PC-3 (cell line): ENCODE data around the gene SLC25A12. TPM values are rescaled to one million over a fixed set of nuclear protein-coding genes. Genes with fewer than 3 reads are reported as not detected.

ENCODE experiments used
- ATAC-seq: fragments of 200-7000 bp; cut with Tn5 transposase; 2 replicates; pipeline ENCODE4 v1.9.1; 2020; ENCODE audit warnings: mild to moderate bottlenecking, moderate library complexity
- BruUV-seq: library from RNA; stranded (reverse); fragments of 400-500 nt; replicated peaks from 2 replicates; lab custom pipeline; 2021; lab: Mats Ljungman, UMichigan
- CTCF ChIA-PET: fragments of 300-600 bp; sonication (Branson Sonifier 250); formaldehyde crosslinking; loops from one replicate; lab custom pipeline; 2022; ENCODE audit warnings: antibody characterized with exemption; lab: Charles Lee
- POLR2A ChIA-PET: fragments of 300-600 bp; sonication (Branson Sonifier 250); formaldehyde crosslinking; loops from one replicate; lab custom pipeline; 2022; ENCODE audit warnings: antibody characterized with exemption; ENCODE audit not compliant: unreplicated experiment; lab: Charles Lee
- DNase-seq: peaks from one replicate; pipeline ENCODE4 v3.0.0-alpha.2; 2015
- H2AFZ ChIP-seq: fragments of 300-600 bp; sonication (generic); 2 replicates; pipeline ENCODE4 v1.6.0; 2016; ENCODE audit warnings: antibody characterized with exemption, low read length
- H3F3A ChIP-seq: fragments of 300-600 bp; sonication (generic); one replicate; pipeline ENCODE4 v1.6.0; 2017; ENCODE audit warnings: antibody characterized with exemption, low read length, control low read depth, mild to moderate bottlenecking; ENCODE audit not compliant: unreplicated experiment
- H3K27ac ChIP-seq: fragments of 300-600 bp; sonication (generic); 2 replicates; pipeline ENCODE4 v1.5.1; 2016; ENCODE audit warnings: mild to moderate bottlenecking, low read length
- H3K27me3 ChIP-seq: fragments of 300-600 bp; sonication (generic); 2 replicates; pipeline ENCODE4 v1.6.1; 2016; ENCODE audit warnings: low read length, mixed read lengths
- H3K36me3 ChIP-seq: fragments of 300-600 bp; sonication (generic); 2 replicates; pipeline ENCODE4 v1.6.1; 2016; ENCODE audit warnings: low read depth, mixed run types, low read length, mixed read lengths
- H3K4me1 ChIP-seq: fragments of 300-600 bp; sonication (generic); 2 replicates; pipeline ENCODE4 v1.5.1; 2016; ENCODE audit warnings: low read length; ENCODE audit not compliant: insufficient read depth
- H3K4me2 ChIP-seq: fragments of 300-600 bp; sonication (generic); 2 replicates; pipeline ENCODE4 v1.6.0; 2016; ENCODE audit warnings: low read length
- H3K4me3 ChIP-seq: fragments of 300-600 bp; sonication (generic); 2 replicates; pipeline ENCODE4 v1.5.1; 2016; ENCODE audit warnings: mild to moderate bottlenecking, low read length, mixed read lengths
- H3K79me2 ChIP-seq: fragments of 300-600 bp; sonication (generic); 2 replicates; pipeline ENCODE4 v1.6.1; 2017; ENCODE audit warnings: low read length, mixed read lengths
- H3K9ac ChIP-seq: fragments of 300-600 bp; sonication (generic); 2 replicates; pipeline ENCODE4 v1.6.0; 2016; ENCODE audit warnings: mild to moderate bottlenecking, low read length
- H3K9me2 ChIP-seq: fragments of 300-600 bp; sonication (generic); replicated peaks from 2 replicates; pipeline ENCODE4 v1.6.1; 2016; ENCODE audit warnings: mixed run types, low read length, mixed read lengths
- H3K9me3 ChIP-seq: fragments of 300-600 bp; sonication (generic); 2 replicates; pipeline ENCODE4 v1.6.1; 2016; ENCODE audit warnings: low read length, mixed read lengths
- H4K20me1 ChIP-seq: fragments of 300-600 bp; sonication (generic); 2 replicates; pipeline ENCODE4 v1.6.1; 2016; ENCODE audit warnings: low read length, mixed read lengths
- EZH2 ChIP-seq: fragments of 300-600 bp; sonication (generic); IDR thresholded peaks from one replicate; pipeline ENCODE4 v1.6.1; 2017; ENCODE audit warnings: antibody characterized with exemption, mild to moderate bottlenecking, low read length; ENCODE audit not compliant: unreplicated experiment
- EZH2phosphoT487 ChIP-seq: fragments of 300-600 bp; sonication (generic); IDR thresholded peaks from 2 replicates; pipeline ENCODE4 v1.6.1; 2018; ENCODE audit warnings: mild to moderate bottlenecking, antibody characterized with exemption, low read length, borderline replicate concordance
- intact Hi-C: fragments of 100-400 bp; cut with micrococcal nuclease; formaldehyde crosslinking; loops from 2 replicates; pipeline ENCODE4 v1.9.0; 2023
- total RNA-seq: library from RNA; depleted of rRNA; stranded (reverse); fragments of >200 nt; gene quantifications from 2 replicates; pipeline ENCODE4 v1.2.3, GENCODE V29; 2014
- TF ChIP-seq, protein P1 (sequence below): fragments of 300-600 bp; sonication (generic); conservative IDR thresholded peaks from 2 replicates; pipeline ENCODE4 v1.5.1; 2017; ENCODE audit warnings: antibody characterized with exemption, low read depth, mild to moderate bottlenecking, low read length

Gene SLC25A12
- total RNA-seq, 1 experiment from 2014 or later = 18.4 TPM

GRCh38 chr2:171745141-171745540 lies 148.9 kb downstream of the SLC25A12 start:
- Histone ChIP-seq H2AFZ (no peak overlapping the region), H3K4me1 (no peaks in the 10 kb centered on the region), H3K27ac (no peak overlapping the region), H3K4me3 (no peak overlapping the region), H3F3A (no peaks in the 10 kb centered on the region), H3K36me3 (peaks cover 38% of the 10 kb centered on the region), H3K9me3 (no peaks in the 10 kb centered on the region), H4K20me1 (no peaks in the 10 kb centered on the region), H3K79me2 (no peaks in the 10 kb centered on the region), H3K27me3 (no peaks in the 10 kb centered on the region), H3K9me2 (no peaks in the 10 kb centered on the region), H3K4me2 (no peak overlapping the region), H3K9ac (no peak overlapping the region)
- intact Hi-C loops = no loop called here
- DNase-seq (no peak), ATAC-seq (no peak)
- BruUV-seq = no TSS peak
- CTCF ChIA-PET = no interaction called here
- no peak for TF ChIP-seq EZH2
- TF ChIP-seq, protein P1, sequence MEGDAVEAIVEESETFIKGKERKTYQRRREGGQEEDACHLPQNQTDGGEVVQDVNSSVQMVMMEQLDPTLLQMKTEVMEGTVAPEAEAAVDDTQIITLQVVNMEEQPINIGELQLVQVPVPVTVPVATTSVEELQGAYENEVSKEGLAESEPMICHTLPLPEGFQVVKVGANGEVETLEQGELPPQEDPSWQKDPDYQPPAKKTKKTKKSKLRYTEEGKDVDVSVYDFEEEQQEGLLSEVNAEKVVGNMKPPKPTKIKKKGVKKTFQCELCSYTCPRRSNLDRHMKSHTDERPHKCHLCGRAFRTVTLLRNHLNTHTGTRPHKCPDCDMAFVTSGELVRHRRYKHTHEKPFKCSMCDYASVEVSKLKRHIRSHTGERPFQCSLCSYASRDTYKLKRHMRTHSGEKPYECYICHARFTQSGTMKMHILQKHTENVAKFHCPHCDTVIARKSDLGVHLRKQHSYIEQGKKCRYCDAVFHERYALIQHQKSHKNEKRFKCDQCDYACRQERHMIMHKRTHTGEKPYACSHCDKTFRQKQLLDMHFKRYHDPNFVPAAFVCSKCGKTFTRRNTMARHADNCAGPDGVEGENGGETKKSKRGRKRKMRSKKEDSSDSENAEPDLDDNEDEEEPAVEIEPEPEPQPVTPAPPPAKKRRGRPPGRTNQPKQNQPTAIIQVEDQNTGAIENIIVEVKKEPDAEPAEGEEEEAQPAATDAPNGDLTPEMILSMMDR = no peak
- POLR2A ChIA-PET = no interaction called here

DNA sequence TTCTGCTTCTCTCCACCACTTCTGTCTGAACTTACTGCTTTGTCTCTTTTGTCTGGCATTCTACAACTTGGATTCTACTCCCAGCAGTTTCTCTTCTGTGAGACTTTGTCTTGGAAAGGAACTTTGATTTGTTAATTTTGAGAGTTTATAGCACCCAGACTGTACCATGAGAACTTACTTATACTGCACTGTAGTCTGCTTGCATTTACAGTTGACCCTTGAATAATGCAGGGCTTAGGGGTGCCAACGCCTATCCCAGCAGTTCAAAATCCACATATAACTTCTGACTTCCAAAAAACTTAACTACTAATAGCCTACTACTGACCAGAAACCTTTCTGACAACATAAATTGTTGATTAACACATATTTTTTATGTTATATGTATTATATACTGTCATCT lies 151.3 kb downstream of the SLC25A12 start:
- ChIA-PET CTCF (no interaction called here), POLR2A (no interaction called here)
- no peak for TF ChIP-seq EZH2
- TF ChIP-seq EZH2phosphoT487 = no peak
- TF ChIP-seq, protein P1 = no peak
- H3K27ac ChIP-seq = no peak overlapping the region
- no peaks in the 10 kb centered on the region for H3K79me2 ChIP-seq
- ATAC-seq (no peak), DNase-seq (no peak)
- H3K9ac ChIP-seq = no peak overlapping the region
- no TSS peak for BruUV-seq
- H4K20me1 ChIP-seq = no peaks in the 10 kb centered on the region
- no peak overlapping the region for H3K4me3 ChIP-seq
- H3F3A ChIP-seq = no peaks in the 10 kb centered on the region
- intact Hi-C loops = no loop called here
- H2AFZ ChIP-seq = no peak overlapping the region
- no peaks in the 10 kb centered on the region for H3K9me2 ChIP-seq
- no peak overlapping the region for H3K4me2 ChIP-seq
- H3K36me3 ChIP-seq = peaks cover 37% of the 10 kb centered on the region
- no peaks in the 10 kb centered on the region for H3K9me3 ChIP-seq
- no peaks in the 10 kb centered on the region for H3K4me1 ChIP-seq
- H3K27me3 ChIP-seq = no peaks in the 10 kb centered on the region

- no peaks in the 10 kb centered on the region for H4K20me1 ChIP-seq
- no peaks in the 10 kb centered on the region for H3F3A ChIP-seq
- ATAC-seq = no peak
- ChIA-PET POLR2A (no interaction called here), CTCF (no interaction called here)
- H3K36me3 ChIP-seq = peaks cover 39% of the 10 kb centered on the region
- H3K4me1 ChIP-seq = no peaks in the 10 kb centered on the region
- DNase-seq = peak; percentile 16
- H3K79me2 ChIP-seq = no peaks in the 10 kb centered on the region
- H3K4me2 ChIP-seq = no peak overlapping the region
- H3K4me3 ChIP-seq = no peak overlapping the region
- TF ChIP-seq, protein P1 = no peak
- no peak for TF ChIP-seq EZH2
- TF ChIP-seq EZH2phosphoT487 = no peak
- no peak overlapping the region for H2AFZ ChIP-seq
- no peak overlapping the region for H3K27ac ChIP-seq
- intact Hi-C loops = no loop called here
- no TSS peak for BruUV-seq
- no peaks in the 10 kb centered on the region for H3K27me3 ChIP-seq
- H3K9me2 ChIP-seq = no peaks in the 10 kb centered on the region
- H3K9ac ChIP-seq = no peak overlapping the region
- H3K9me3 ChIP-seq = no peaks in the 10 kb centered on the region
Measured at GRCh38 chr2:171741189-171741588, 152.9 kb downstream of the SLC25A12 start.
